D721Med (cell line): ENCODE measurements around the gene OR13C4.
"Not testable (repeated sequence)": the region's sequence is repeated elsewhere in the genome, so short reads cannot be mapped to it uniquely, and the experiment has no call there.

ENCODE experiments used
- DNase-seq: peaks from one replicate; pipeline ENCODE4 v3.0.0; 2011; ENCODE audit warnings: low spot score; ENCODE audit not compliant: insufficient read length
- FAIRE-seq: peaks from 2 replicates; lab custom pipeline; 2011; peaks lifted over from hg19 to GRCh38; lab: Jason Lieb, UNC
- CTCF ChIP-seq: IDR thresholded peaks from 2 replicates; pipeline ENCODE4 v1.5.1; 2012; ENCODE audit warnings: mild to moderate bottlenecking, control low read depth; ENCODE audit not compliant: insufficient read depth; ENCODE audit errors: missing control alignments

OR13C4 gene

GRCh38 chr9:104553261-104553660 is 26.3 kb upstream of the OR13C4 start:
- TF ChIP-seq CTCF, result no peak
- FAIRE-seq (no peak), DNase-seq (no peak)

GRCh38 chr9:104544644-104545043 is 17.6 kb upstream of the OR13C4 start:
- no peak for TF ChIP-seq CTCF
- DNase-seq (no peak), FAIRE-seq (no peak)

GRCh38 chr9:104539275-104539674 is 12.3 kb upstream of the OR13C4 start:
- TF ChIP-seq CTCF, result no peak
- FAIRE-seq, result no peak
- DNase-seq, result no peak

- no peak for TF ChIP-seq CTCF
- no peak for DNase-seq
- no peak for FAIRE-seq
These were observed 9.7 kb upstream of the OR13C4 start, which contains the start of gene OR13C3 for GRCh38 chr9:104536756-104537155. Gene OR13C3, minus strand, starts transcription at chr9:104536856. Its CDS starts 133 bp downstream, at chr9:104536723.

- not testable (repeated sequence) for DNase-seq, FAIRE-seq
These were observed 6.8 kb downstream of the OR13C4 start for GRCh38 chr9:104520241-104520640.

GRCh38 chr9:104514901-104515300 is 12.1 kb downstream of the OR13C4 start:
- FAIRE-seq (no peak), DNase-seq (no peak)
- TF ChIP-seq CTCF, result no peak

- no peak for DNase-seq
- FAIRE-seq, result no peak
- no peak for TF ChIP-seq CTCF
These were observed 20.4 kb downstream of the OR13C4 start for GRCh38 chr9:104506565-104506964.

- TF ChIP-seq CTCF, result no peak
- FAIRE-seq (no peak), DNase-seq (no peak)
These were observed 23.0 kb downstream of the OR13C4 start, which contains the start of gene OR13F1 for GRCh38 chr9:104503963-104504362. Gene OR13F1, plus strand, starts transcription at chr9:104504263. Its CDS starts 0 bp downstream, at chr9:104504263.
